Activated CD4-positive, alpha-beta memory T cell treated with anti-CD3 and anti-CD28 coated beads for 36 hours (primary cell): ENCODE results near the gene ZNF333. TPM values are rescaled to one million over a fixed set of nuclear protein-coding genes. Genes with fewer than 3 reads are reported as not detected.

Source experiments
- CTCF ChIA-PET: fragments of 350-600 bp; sonication (Branson Sonifier 250); formaldehyde crosslinking; loops from one replicate; lab custom pipeline; 2021; ENCODE audit warnings: antibody characterized with exemption, inconsistent platforms; lab: Charles Lee
- POLR2A ChIA-PET: fragments of 350-600 bp; sonication (Branson Sonifier 250); formaldehyde crosslinking; loops from one replicate; lab custom pipeline; 2021; ENCODE audit warnings: antibody characterized with exemption; lab: Charles Lee
- DNase-seq: peaks from one replicate; pipeline ENCODE4 v3.0.0-alpha.2; 2020
- H3K27ac Mint-ChIP-seq: one replicate; pipeline ENCODE4 v1.8.0; 2021; ENCODE audit warnings: mixed read lengths
- H3K27me3 Mint-ChIP-seq: one replicate; pipeline ENCODE4 v1.8.0; 2021; ENCODE audit warnings: mixed read lengths
- H3K36me3 Mint-ChIP-seq: one replicate; pipeline ENCODE4 v1.8.0; 2021; ENCODE audit warnings: mixed read lengths
- H3K4me1 Mint-ChIP-seq: one replicate; pipeline ENCODE4 v1.8.0; 2021; ENCODE audit warnings: low read depth, mixed read lengths
- H3K4me3 Mint-ChIP-seq: one replicate; pipeline ENCODE4 v1.8.0; 2021; ENCODE audit warnings: mild to moderate bottlenecking, mixed read lengths
- H3K9me3 Mint-ChIP-seq: one replicate; pipeline ENCODE4 v1.8.0; 2021; ENCODE audit warnings: mixed read lengths
- intact Hi-C: fragments of 100-400 bp; cut with micrococcal nuclease; formaldehyde crosslinking; loops from one replicate; pipeline ENCODE4 v1.15.1; 2023
- total RNA-seq, 2 experiments: library from RNA; stranded (reverse); gene quantifications; one replicate each; pipeline ENCODE4 v1.2.3, GENCODE V29; 2021

Gene ZNF333
- total RNA-seq, 2 experiments from 2014 or later: 16.7 to 18.0 TPM

- Mint-ChIP-seq H3K36me3 (peaks cover 78% of the 10 kb centered on the region), H3K27me3 (no peaks in the 10 kb centered on the region), H3K27ac (no peak overlapping the region), H3K4me1 (no peaks in the 10 kb centered on the region), H3K9me3 (no peaks in the 10 kb centered on the region), H3K4me3 (no peak overlapping the region)
- no peak for DNase-seq
- ChIA-PET CTCF (no interaction called here), POLR2A (no interaction called here)
- intact Hi-C loops: no loop called here
These were observed 14.0 kb downstream of the ZNF333 start for GRCh38 chr19:14703833-14704232.

GRCh38 chr19:14704450-14704849, 14.6 kb downstream of the ZNF333 start:
- intact Hi-C loops: no loop called here

GRCh38 chr19:14715841-14716240, 26.0 kb downstream of the ZNF333 start:
- CTCF ChIA-PET: no interaction called here
- Mint-ChIP-seq H3K36me3 (peaks cover 95% of the 10 kb centered on the region), H3K27me3 (no peaks in the 10 kb centered on the region), H3K4me3 (no peak overlapping the region), H3K27ac (no peak overlapping the region), H3K9me3 (peaks cover 83% of the 10 kb centered on the region), H3K4me1 (no peaks in the 10 kb centered on the region)
- DNase-seq: no peak
- intact Hi-C loops: no loop called here
- POLR2A ChIA-PET: no interaction called here

More at GRCh38 chr19:14704450-14704849, 14.6 kb downstream of the ZNF333 start:
- Mint-ChIP-seq H3K4me1 (no peaks in the 10 kb centered on the region), H3K36me3 (peaks cover 80% of the 10 kb centered on the region), H3K27me3 (no peaks in the 10 kb centered on the region), H3K4me3 (no peak overlapping the region), H3K27ac (no peak overlapping the region), H3K9me3 (no peaks in the 10 kb centered on the region)
- CTCF ChIA-PET: no interaction called here
- POLR2A ChIA-PET: no interaction called here
- DNase-seq: no peak

GRCh38 chr19:14718522-14719116, 28.8 kb downstream of the ZNF333 start:
- Mint-ChIP-seq H3K4me3 (no peak overlapping the region), H3K9me3 (peaks cover 88% of the 10 kb centered on the region), H3K27ac (no peak overlapping the region), H3K36me3 (peaks cover 90% of the 10 kb centered on the region), H3K27me3 (no peaks in the 10 kb centered on the region), H3K4me1 (no peaks in the 10 kb centered on the region)
- intact Hi-C loops: no loop called here
- POLR2A ChIA-PET: no interaction called here
- CTCF ChIA-PET: no interaction called here
- DNase-seq: no peak

- POLR2A ChIA-PET: no interaction called here
- no peak for DNase-seq
- CTCF ChIA-PET: no interaction called here
- no peak overlapping the region for H3K27ac Mint-ChIP-seq
- no peaks in the 10 kb centered on the region for H3K4me1 Mint-ChIP-seq
- no peaks in the 10 kb centered on the region for H3K27me3 Mint-ChIP-seq
- intact Hi-C loops: no loop called here
- H3K9me3 Mint-ChIP-seq: peaks cover 89% of the 10 kb centered on the region
- no peak overlapping the region for H3K4me3 Mint-ChIP-seq
- H3K36me3 Mint-ChIP-seq: peaks cover 86% of the 10 kb centered on the region
These were observed 29.3 kb downstream of the ZNF333 start for GRCh38 chr19:14719162-14719561.

GRCh38 chr19:14722127-14722526, 32.3 kb downstream of the ZNF333 start:
- intact Hi-C loops: no loop called here
- Mint-ChIP-seq H3K4me3 (no peak overlapping the region), H3K4me1 (no peaks in the 10 kb centered on the region), H3K36me3 (peaks cover 56% of the 10 kb centered on the region), H3K9me3 (peaks cover 81% of the 10 kb centered on the region), H3K27ac (no peak overlapping the region), H3K27me3 (no peaks in the 10 kb centered on the region)
- ChIA-PET CTCF (no interaction called here), POLR2A (no interaction called here)
- DNase-seq: no peak

- H3K4me3 Mint-ChIP-seq: no peak overlapping the region
- peaks cover 49% of the 10 kb centered on the region for H3K9me3 Mint-ChIP-seq
- no peak overlapping the region for H3K27ac Mint-ChIP-seq
- ChIA-PET CTCF (no interaction called here), POLR2A (no interaction called here)
- no peak for DNase-seq
- H3K4me1 Mint-ChIP-seq: no peaks in the 10 kb centered on the region
- no peaks in the 10 kb centered on the region for H3K27me3 Mint-ChIP-seq
- peaks cover 7% of the 10 kb centered on the region for H3K36me3 Mint-ChIP-seq
- intact Hi-C loops: no loop called here
These were observed 38.7 kb downstream of the ZNF333 start for GRCh38 chr19:14728595-14728994.

- ChIA-PET CTCF (no interaction called here), POLR2A (no interaction called here)
- no peak for DNase-seq
- H3K4me3 Mint-ChIP-seq: no peak overlapping the region
- no peaks in the 10 kb centered on the region for H3K4me1 Mint-ChIP-seq
- intact Hi-C loops: no loop called here
- H3K36me3 Mint-ChIP-seq: peaks cover 5% of the 10 kb centered on the region
- H3K27ac Mint-ChIP-seq: no peak overlapping the region
- peaks cover 29% of the 10 kb centered on the region for H3K9me3 Mint-ChIP-seq
- no peaks in the 10 kb centered on the region for H3K27me3 Mint-ChIP-seq
These were observed 41.4 kb downstream of the ZNF333 start for GRCh38 chr19:14731200-14731599.

GRCh38 chr19:14732510-14732909, 42.7 kb downstream of the ZNF333 start:
- Mint-ChIP-seq H3K27me3 (no peaks in the 10 kb centered on the region), H3K4me3 (no peak overlapping the region), H3K4me1 (no peaks in the 10 kb centered on the region), H3K9me3 (peaks cover 19% of the 10 kb centered on the region), H3K27ac (no peak overlapping the region), H3K36me3 (peaks cover 5% of the 10 kb centered on the region)
- DNase-seq: no peak
- ChIA-PET CTCF (no interaction called here), POLR2A (no interaction called here)
- intact Hi-C loops: no loop called here

GRCh38 chr19:14733574-14733973, 43.7 kb downstream of the ZNF333 start:
- H3K4me3 Mint-ChIP-seq: no peak overlapping the region
- intact Hi-C loops: no loop called here
- H3K36me3 Mint-ChIP-seq: peaks cover 3% of the 10 kb centered on the region
- POLR2A ChIA-PET: no interaction called here
- H3K27ac Mint-ChIP-seq: no peak overlapping the region
- no peaks in the 10 kb centered on the region for H3K27me3 Mint-ChIP-seq
- CTCF ChIA-PET: interaction anchor here (0.8 kb wide), 1 partner anchor 177 kb away, joined by 3 read pairs; no protein-coding TSS in a partner anchor
- H3K4me1 Mint-ChIP-seq: no peaks in the 10 kb centered on the region
- DNase-seq: no peak
- H3K9me3 Mint-ChIP-seq: peaks cover 9% of the 10 kb centered on the region

- intact Hi-C loops: no loop called here
- Mint-ChIP-seq H3K36me3 (no peaks in the 10 kb centered on the region), H3K27ac (no peak overlapping the region), H3K27me3 (peaks cover 1% of the 10 kb centered on the region), H3K4me1 (no peaks in the 10 kb centered on the region), H3K4me3 (no peak overlapping the region), H3K9me3 (no peaks in the 10 kb centered on the region)
- ChIA-PET CTCF (no interaction called here), POLR2A (no interaction called here)
- DNase-seq: no peak
These were observed 46.1 kb downstream of the ZNF333 start for GRCh38 chr19:14735915-14736314.

- intact Hi-C loops: no loop called here
- no peaks in the 10 kb centered on the region for H3K36me3 Mint-ChIP-seq
- CTCF ChIA-PET: no interaction called here
These were observed 57.0 kb downstream of the ZNF333 start for GRCh38 chr19:14746886-14747285.

GRCh38 chr19:14748601-14749000, 58.8 kb downstream of the ZNF333 start:
- Mint-ChIP-seq H3K27ac (no peak overlapping the region), H3K4me1 (no peaks in the 10 kb centered on the region), H3K27me3 (no peaks in the 10 kb centered on the region), H3K4me3 (no peak overlapping the region), H3K9me3 (no peaks in the 10 kb centered on the region), H3K36me3 (no peaks in the 10 kb centered on the region)
- ChIA-PET POLR2A (no interaction called here), CTCF (interaction anchor here (0.7 kb wide), 1 partner anchor 260 kb away, joined by 3 read pairs; no protein-coding TSS in a partner anchor)
- intact Hi-C loops: no loop called here
- no peak for DNase-seq

More at GRCh38 chr19:14746886-14747285, 57.0 kb downstream of the ZNF333 start:
- no peak overlapping the region for H3K4me3 Mint-ChIP-seq
- no peaks in the 10 kb centered on the region for H3K9me3 Mint-ChIP-seq
- H3K27ac Mint-ChIP-seq: no peak overlapping the region
- no peak for DNase-seq
- no peaks in the 10 kb centered on the region for H3K4me1 Mint-ChIP-seq
- no peaks in the 10 kb centered on the region for H3K27me3 Mint-ChIP-seq
- POLR2A ChIA-PET: no interaction called here
